Lower lobe of right lung (tissue), 2 donors: Measurements from ENCODE around the gene PLPPR5. TPM values are rescaled to one million over a fixed set of nuclear protein-coding genes. Genes with fewer than 3 reads are reported as not detected.
"Not testable (repeated sequence)": the region's sequence is repeated elsewhere in the genome, so short reads cannot be mapped to it uniquely, and the experiment has no call there.

Experiments used
- ATAC-seq, 2 donors: fragments of 200-7000 bp; cut with Tn5 transposase; one replicate each; pipeline ENCODE4 v1.9.1; 2020 to 2022; ENCODE audit warnings: mild to moderate bottlenecking in 2 of 2, moderate library complexity in 2 of 2
- DNase-seq: peaks from one replicate; pipeline ENCODE4 v3.0.0-alpha.2; 2020
- H3K27ac ChIP-seq: fragments of 200-600 bp; one replicate; pipeline ENCODE4 v1.8.0; 2022
- H3K27me3 ChIP-seq: fragments of 200-600 bp; one replicate; pipeline ENCODE4 v1.8.0; 2022; ENCODE audit warnings: low read depth
- H3K36me3 ChIP-seq: fragments of 200-600 bp; one replicate; pipeline ENCODE4 v1.8.0; 2022; ENCODE audit warnings: mild to moderate bottlenecking
- H3K4me1 ChIP-seq: fragments of 200-600 bp; one replicate; pipeline ENCODE4 v1.8.0; 2022
- H3K4me3 ChIP-seq: fragments of 200-600 bp; one replicate; pipeline ENCODE4 v1.8.0; 2022; ENCODE audit warnings: mild to moderate bottlenecking
- H3K9me3 ChIP-seq: fragments of 200-600 bp; one replicate; pipeline ENCODE4 v1.8.0; 2022
- CTCF ChIP-seq: fragments of 200-600 bp; IDR thresholded peaks from one replicate; pipeline ENCODE4 v1.8.0; 2022; ENCODE audit warnings: antibody characterized with exemption, mild to moderate bottlenecking
- intact Hi-C: fragments of 100-400 bp; cut with DNase I; formaldehyde crosslinking; loops from one replicate; pipeline ENCODE4 v1.11.0; 2022
- total RNA-seq: library from RNA; stranded (reverse); fragmentation: NEBNext Ultra II Directional; extraction: Animal tissue kit (Norgen Biotek cat#: 25700); gene quantifications from one replicate; pipeline ENCODE4 v1.2.1, GENCODE V29; 2021
- donor health status: DM: no; HTN: yes; CAD: no; lungs with severe emphysema.

The PLPPR5 gene
- total RNA-seq, 1 donor from 2014 or later: not detected

GRCh38 chr1:98881901-98882300 is 122.8 kb downstream of the PLPPR5 start:
- TF ChIP-seq CTCF: no peak
- Histone ChIP-seq H3K27me3 (no peaks in the 10 kb centered on the region), H3K9me3 (no peaks in the 10 kb centered on the region), H3K4me1 (no peaks in the 10 kb centered on the region), H3K4me3 (no peak overlapping the region), H3K27ac (no peak overlapping the region), H3K36me3 (no peaks in the 10 kb centered on the region)
- DNase-seq (no peak), ATAC-seq (no peak)
- intact Hi-C loops: no loop called here

GRCh38 chr1:98881234-98881633 is 123.4 kb downstream of the PLPPR5 start:
- H3K4me1 ChIP-seq, H3K4me3 ChIP-seq, H3K9me3 ChIP-seq, intact Hi-C loops, H3K27me3 ChIP-seq, H3K27ac ChIP-seq, DNase-seq, ATAC-seq, H3K36me3 ChIP-seq: not testable (repeated sequence)

- DNase-seq (no peak), ATAC-seq (no peak)
- H3K9me3 ChIP-seq: no peaks in the 10 kb centered on the region
- TF ChIP-seq CTCF: no peak
- no peaks in the 10 kb centered on the region for H3K4me1 ChIP-seq
- H3K36me3 ChIP-seq: no peaks in the 10 kb centered on the region
- H3K27ac ChIP-seq: no peak overlapping the region
- intact Hi-C loops: no loop called here
- no peak overlapping the region for H3K4me3 ChIP-seq
- H3K27me3 ChIP-seq: no peaks in the 10 kb centered on the region
These were observed 129.8 kb downstream of the PLPPR5 start for GRCh38 chr1:98874828-98875227.

DNA sequence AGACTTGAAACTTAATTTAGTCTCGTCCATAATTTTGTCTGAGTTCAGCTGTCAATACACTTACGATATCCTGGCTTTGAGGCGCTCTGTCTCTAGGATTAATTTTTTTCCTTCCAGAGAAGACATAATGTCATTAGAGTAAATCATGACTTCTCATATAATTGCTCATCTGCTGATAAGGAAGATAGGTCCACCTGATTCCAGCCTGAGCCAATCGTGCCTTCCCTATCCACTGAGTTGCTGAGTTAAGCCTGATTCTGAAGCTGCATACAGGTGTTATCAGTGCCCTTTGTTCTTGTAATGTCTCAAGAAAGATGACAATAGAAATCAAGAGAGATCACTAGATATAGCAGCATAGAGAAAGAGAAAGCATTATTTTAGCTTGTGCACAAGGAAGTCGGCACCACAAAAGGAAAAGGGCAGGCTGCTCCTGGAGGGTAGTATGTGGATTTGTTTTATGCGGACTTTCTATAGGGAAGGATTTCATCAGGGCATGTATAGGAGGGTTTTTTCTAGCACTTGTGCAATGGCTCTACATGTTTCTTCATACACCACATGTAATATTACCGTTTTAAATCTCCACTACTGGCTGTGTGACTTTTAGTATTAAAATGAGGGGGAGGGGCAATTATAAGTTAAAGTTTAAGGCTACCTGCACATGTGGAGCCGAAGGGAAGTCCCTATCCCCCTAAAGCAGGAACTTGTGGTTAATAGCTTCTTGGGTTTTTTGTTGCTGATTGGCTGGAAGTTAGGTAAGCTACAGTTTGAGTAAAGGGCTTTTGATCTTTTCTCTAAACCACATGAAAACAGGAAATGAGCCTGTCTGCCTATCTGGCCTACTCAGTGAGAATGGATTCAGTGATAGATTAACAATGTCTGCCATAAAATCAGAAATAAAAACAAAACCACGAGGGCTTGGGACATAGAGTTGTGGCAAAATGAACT is 133.4 kb downstream of the PLPPR5 start:
- Histone ChIP-seq H3K36me3 (no peaks in the 10 kb centered on the region), H3K4me1 (no peaks in the 10 kb centered on the region), H3K27me3 (no peaks in the 10 kb centered on the region), H3K27ac (no peak overlapping the region), H3K9me3 (no peaks in the 10 kb centered on the region), H3K4me3 (no peak overlapping the region)
- no peak for TF ChIP-seq CTCF
- no peak for DNase-seq
- peak; percentile 29 to 62 for ATAC-seq
- intact Hi-C loops: no loop called here

GRCh38 chr1:98865796-98866195 is 138.9 kb downstream of the PLPPR5 start:
- Histone ChIP-seq H3K27me3 (no peaks in the 10 kb centered on the region), H3K36me3 (no peaks in the 10 kb centered on the region), H3K4me3 (no peak overlapping the region), H3K9me3 (no peaks in the 10 kb centered on the region), H3K4me1 (no peaks in the 10 kb centered on the region), H3K27ac (no peak overlapping the region)
- ATAC-seq (no peak), DNase-seq (no peak)
- no peak for TF ChIP-seq CTCF
- intact Hi-C loops: no loop called here

- intact Hi-C loops: no loop called here
- Histone ChIP-seq H3K9me3 (no peaks in the 10 kb centered on the region), H3K4me3 (no peak overlapping the region), H3K4me1 (no peaks in the 10 kb centered on the region), H3K27me3 (no peaks in the 10 kb centered on the region), H3K36me3 (no peaks in the 10 kb centered on the region), H3K27ac (no peak overlapping the region)
- TF ChIP-seq CTCF: no peak
- ATAC-seq (no peak), DNase-seq (no peak)
These were observed 144.3 kb downstream of the PLPPR5 start for GRCh38 chr1:98860329-98860728.
